Measurements from ENCODE around the gene LYRM9.

LYRM9 gene

DNA sequence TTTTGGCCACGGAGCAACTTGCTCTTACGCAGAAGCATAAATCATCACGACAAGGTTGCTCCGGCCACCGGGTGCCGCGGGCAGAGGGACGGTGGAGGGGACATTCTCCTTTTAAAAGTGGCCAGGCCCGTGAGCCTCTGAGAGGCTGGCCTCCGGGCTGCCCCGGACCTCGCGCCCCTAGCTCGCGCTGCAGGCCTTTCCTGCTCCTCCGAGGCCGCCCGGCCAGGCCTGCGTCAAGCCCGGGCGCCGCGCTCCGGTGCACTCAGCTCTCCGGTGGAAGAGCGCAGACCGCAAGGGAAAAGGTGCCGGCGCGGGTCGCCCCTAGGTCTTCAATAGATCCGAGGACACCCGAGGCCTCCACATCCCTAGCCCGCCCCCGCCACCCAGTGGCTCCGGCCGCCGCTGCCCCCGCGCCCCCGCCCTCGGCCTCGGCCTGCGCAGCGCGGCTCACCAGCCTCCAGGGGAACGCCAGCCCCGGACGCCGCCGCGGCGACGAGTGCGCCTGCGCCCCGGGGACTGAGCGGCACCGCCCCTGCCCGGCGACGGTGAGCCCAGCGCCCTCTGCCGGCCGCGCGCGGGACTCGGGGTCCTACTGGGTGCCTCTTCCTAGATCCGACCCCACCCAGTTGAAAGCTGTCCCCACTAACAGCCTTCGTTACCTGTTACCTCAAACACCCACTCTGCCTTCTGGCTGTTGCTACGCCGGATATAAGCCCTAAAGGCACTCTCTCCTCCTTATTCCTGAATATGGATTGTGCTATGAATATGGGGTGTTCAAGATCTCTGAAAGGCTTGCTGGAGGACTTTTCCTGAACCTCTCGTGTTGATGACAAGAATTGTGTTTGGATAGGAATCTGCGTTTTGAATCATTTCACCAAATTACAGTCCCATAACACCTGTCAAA lies at the start of gene LYRM9:
TSS of gene LYRM9 (minus strand) at position 500 of the 904 bp plus-strand sequence. CDS start 10,671 bp downstream, outside the sequence.
- peak within 1 kb of the TSS; percentile 83 for H3K4me3 ChIP-seq (ENCODE audit: low read length)
- H3K4me1 ChIP-seq (ENCODE audit: control insufficient read depth, insufficient read depth, low read length) = no peaks in the 10 kb centered on the region
- peak within 1 kb of the TSS; percentile 74 for H3K9ac ChIP-seq (ENCODE audit: low read length)
- H3K27ac ChIP-seq (ENCODE audit: low read depth, low read length) = peak within 1 kb of the TSS; percentile 82
- no peaks in the 10 kb centered on the region for H3K27me3 ChIP-seq (ENCODE audit: control insufficient read depth, insufficient read depth, low read length)
- no peaks in the 10 kb centered on the region for H3K36me3 ChIP-seq (ENCODE audit: control insufficient read depth, insufficient read depth, low read length)

DNA sequence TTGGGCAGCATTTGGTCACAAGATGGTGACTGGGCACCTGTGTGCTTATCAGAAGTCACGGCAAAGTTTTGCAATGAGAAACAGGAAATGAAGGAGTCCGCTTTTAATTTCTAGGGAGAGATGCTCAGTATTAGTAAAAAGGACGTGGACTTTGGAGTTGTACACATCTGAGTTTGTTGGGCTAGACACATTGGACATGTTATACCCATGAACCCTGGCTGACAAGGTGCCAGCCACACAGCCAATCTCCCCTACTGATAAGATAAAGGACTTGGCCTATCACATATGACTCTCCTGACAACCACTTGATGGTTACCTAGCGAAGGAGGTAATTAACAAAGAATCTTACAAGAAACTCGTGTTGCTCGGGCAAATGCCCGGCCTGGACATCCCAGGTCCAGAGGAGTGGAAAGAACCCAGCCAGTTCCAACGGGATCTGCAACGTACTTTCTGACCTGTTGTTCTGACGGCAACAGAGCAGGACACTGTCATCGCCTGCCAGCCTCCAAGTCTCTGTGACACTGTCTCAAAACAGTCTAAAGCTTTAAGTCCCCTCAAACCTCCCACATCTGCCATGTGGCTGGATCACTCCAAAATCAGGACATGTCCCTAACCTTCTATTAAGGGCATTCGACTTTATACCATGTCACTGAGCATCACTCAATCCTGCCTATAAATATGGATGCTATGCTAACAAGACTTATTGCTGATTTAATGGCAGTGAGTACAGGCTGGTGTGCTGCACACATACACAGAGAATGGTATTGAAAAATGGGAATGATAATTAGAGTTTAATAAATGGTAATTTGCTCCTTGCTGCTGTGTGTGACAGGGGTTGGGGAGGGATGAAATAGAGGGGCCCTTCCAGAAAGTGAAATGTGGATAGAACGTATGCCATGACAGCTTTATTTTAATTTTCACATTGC lies 47.6 kb upstream of the LYRM9 start:
- Histone ChIP-seq H3K4me1 (ENCODE audit: control insufficient read depth, insufficient read depth, low read length) (no peaks in the 10 kb centered on the region), H3K9ac (ENCODE audit: low read length) (no peak overlapping the region), H3K27ac (ENCODE audit: low read depth, low read length) (no peak overlapping the region), H3K4me3 (ENCODE audit: low read length) (no peak overlapping the region), H3K27me3 (ENCODE audit: control insufficient read depth, insufficient read depth, low read length) (no peaks in the 10 kb centered on the region), H3K36me3 (ENCODE audit: control insufficient read depth, insufficient read depth, low read length) (no peaks in the 10 kb centered on the region)

DNA sequence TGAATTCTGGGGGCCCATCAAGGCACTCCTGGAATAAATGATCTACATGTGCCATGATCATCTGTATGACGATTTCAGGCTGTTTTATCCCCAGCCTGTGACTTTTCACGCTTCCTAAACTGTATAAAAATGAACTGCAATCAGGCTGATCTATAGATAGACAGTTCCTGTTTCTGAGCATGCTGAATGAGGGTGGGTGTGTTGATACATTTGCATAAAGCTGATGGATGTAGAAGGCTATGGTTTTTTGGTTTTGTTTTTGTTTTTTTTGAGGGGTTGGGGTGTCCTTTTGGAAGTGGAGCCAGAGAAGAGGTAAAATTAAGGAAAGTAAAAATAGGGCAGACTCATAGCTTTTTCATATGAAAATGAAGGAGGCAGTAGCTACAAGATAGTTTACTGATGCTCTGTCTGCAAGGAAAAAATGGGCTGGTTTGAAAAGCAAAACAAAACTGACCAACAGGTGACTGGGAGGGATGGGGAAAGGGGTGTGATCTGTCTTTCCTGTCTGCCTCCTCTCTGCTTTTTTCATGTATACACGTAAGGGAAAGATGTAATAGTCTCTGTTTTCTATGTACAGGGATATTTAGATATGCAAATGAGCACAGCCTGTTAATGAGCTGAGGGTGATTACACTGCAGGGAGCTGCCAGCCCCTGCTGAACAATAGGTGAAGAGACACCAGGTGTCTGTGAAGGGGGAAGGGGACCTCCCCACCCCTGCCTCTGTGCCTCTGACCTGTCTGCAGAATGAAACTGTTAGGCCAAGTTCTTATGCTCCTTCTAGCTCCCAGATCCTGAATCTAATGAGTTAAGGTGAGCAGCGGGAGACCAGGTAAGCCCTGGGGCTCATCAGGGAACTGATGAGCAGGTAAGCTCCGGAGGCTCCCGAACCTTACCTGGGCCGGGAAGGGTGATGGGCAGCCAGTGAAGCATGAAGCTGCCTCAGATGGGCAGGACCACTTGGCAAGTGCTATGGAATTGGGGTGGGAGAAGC lies 46.6 kb upstream of the LYRM9 start:
- H3K9ac ChIP-seq (ENCODE audit: low read length) = no peak overlapping the region
- no peaks in the 10 kb centered on the region for H3K27me3 ChIP-seq (ENCODE audit: control insufficient read depth, insufficient read depth, low read length)
- H3K36me3 ChIP-seq (ENCODE audit: control insufficient read depth, insufficient read depth, low read length) = no peaks in the 10 kb centered on the region
- H3K27ac ChIP-seq (ENCODE audit: low read depth, low read length) = no peak overlapping the region
- no peaks in the 10 kb centered on the region for H3K4me1 ChIP-seq (ENCODE audit: control insufficient read depth, insufficient read depth, low read length)
- H3K4me3 ChIP-seq (ENCODE audit: low read length) = no peak overlapping the region

DNA sequence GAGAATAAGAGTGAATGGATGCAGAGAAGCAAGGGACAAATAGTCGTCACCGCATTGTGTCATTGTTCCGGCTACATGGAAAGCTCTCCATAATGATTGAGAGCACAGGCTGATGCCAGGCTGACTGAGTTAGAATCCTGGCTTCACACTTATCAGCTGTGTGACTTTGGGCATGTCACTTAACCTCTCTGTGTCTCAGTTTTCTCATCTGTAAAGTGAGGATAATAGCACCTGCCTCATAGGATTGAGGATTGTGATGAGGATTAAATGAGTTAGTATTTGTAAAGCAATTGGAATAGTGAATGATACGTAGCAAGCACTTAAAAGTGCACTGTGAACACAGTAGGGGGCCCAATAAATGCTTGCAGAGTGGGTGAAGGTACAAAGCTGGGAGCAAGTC lies 45.7 kb upstream of the LYRM9 start:
- Histone ChIP-seq H3K27ac (ENCODE audit: low read depth, low read length) (no peak overlapping the region), H3K9ac (ENCODE audit: low read length) (no peak overlapping the region), H3K27me3 (ENCODE audit: control insufficient read depth, insufficient read depth, low read length) (no peaks in the 10 kb centered on the region), H3K36me3 (ENCODE audit: control insufficient read depth, insufficient read depth, low read length) (no peaks in the 10 kb centered on the region), H3K4me1 (ENCODE audit: control insufficient read depth, insufficient read depth, low read length) (no peaks in the 10 kb centered on the region), H3K4me3 (ENCODE audit: low read length) (no peak overlapping the region)

DNA sequence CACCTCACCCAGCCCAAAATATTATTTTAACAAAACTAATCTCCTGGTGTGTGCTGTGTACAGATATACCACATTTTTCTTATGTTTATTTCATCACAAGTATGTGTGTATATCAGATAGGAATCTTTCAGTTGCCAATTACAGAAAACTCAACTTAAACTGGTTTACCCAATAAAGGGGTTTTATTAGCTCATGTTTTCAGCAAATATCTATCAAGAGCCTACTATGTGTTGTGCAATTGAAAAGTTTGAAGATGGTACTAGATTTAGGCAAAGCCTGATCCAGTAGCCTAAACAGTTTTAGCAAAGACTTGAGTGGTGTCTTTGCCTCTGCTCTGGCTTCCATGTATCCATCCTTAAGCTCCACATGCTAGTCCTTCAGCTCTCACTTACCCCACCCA lies 45.1 kb upstream of the LYRM9 start:
- no peak overlapping the region for H3K4me3 ChIP-seq (ENCODE audit: low read length)
- no peak overlapping the region for H3K9ac ChIP-seq (ENCODE audit: low read length)
- no peaks in the 10 kb centered on the region for H3K27me3 ChIP-seq (ENCODE audit: control insufficient read depth, insufficient read depth, low read length)
- no peak overlapping the region for H3K27ac ChIP-seq (ENCODE audit: low read depth, low read length)
- no peaks in the 10 kb centered on the region for H3K4me1 ChIP-seq (ENCODE audit: control insufficient read depth, insufficient read depth, low read length)
- H3K36me3 ChIP-seq (ENCODE audit: control insufficient read depth, insufficient read depth, low read length) = no peaks in the 10 kb centered on the region

DNA sequence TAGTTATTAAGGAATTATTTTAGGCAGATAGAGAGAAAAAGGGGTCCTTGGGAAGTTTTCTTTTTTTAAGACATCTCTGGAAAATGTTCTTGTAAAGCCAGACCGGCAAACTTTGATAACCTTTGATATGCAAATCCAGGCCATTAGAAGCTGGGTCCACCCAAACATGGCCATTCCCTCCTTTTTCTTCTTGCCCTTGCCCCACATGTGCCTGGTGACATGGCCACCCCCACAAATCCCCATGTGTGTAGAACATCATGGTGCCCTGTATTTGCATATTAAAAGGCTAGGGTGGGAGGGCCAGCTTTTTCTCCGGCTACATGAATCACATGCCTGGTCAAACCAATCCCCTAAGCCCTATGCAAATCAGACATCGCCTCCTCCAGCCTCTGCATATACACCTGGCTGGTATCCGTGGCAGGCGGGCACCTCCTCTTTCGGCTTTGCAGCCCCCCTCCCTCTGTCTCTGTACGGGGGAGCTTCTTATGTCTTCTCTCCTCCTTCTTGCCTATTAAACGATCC lies 43.9 kb upstream of the LYRM9 start:
- Histone ChIP-seq H3K27me3 (ENCODE audit: control insufficient read depth, insufficient read depth, low read length) (no peaks in the 10 kb centered on the region), H3K27ac (ENCODE audit: low read depth, low read length) (no peak overlapping the region), H3K9ac (ENCODE audit: low read length) (no peak overlapping the region), H3K36me3 (ENCODE audit: control insufficient read depth, insufficient read depth, low read length) (no peaks in the 10 kb centered on the region), H3K4me1 (ENCODE audit: control insufficient read depth, insufficient read depth, low read length) (no peaks in the 10 kb centered on the region), H3K4me3 (ENCODE audit: low read length) (no peak overlapping the region)

DNA sequence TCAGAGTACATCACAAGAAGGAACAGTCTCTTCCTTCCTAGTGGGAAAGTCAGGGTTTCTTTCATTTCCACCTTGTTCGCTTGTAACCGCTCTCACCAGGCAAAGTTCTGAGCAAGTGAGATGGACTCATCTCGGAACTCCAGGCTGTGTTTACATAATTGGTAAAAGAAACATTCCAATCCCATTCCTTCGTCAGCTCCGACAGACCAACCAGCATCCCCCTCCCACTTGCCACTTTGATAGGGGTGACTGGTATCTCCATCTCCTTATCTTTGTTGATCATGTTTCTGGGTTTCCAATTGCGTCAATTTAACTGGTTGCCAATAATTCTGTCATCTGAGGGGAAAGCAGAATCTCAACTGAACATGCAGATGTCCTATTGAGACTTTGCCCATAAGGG lies 36.8 kb upstream of the LYRM9 start:
- H3K9ac ChIP-seq (ENCODE audit: low read length) = no peak overlapping the region
- no peaks in the 10 kb centered on the region for H3K36me3 ChIP-seq (ENCODE audit: control insufficient read depth, insufficient read depth, low read length)
- H3K4me3 ChIP-seq (ENCODE audit: low read length) = no peak overlapping the region
- H3K27ac ChIP-seq (ENCODE audit: low read depth, low read length) = no peak overlapping the region
- peaks cover 3% of the 10 kb centered on the region for H3K27me3 ChIP-seq (ENCODE audit: control insufficient read depth, insufficient read depth, low read length)
- no peaks in the 10 kb centered on the region for H3K4me1 ChIP-seq (ENCODE audit: control insufficient read depth, insufficient read depth, low read length)

DNA sequence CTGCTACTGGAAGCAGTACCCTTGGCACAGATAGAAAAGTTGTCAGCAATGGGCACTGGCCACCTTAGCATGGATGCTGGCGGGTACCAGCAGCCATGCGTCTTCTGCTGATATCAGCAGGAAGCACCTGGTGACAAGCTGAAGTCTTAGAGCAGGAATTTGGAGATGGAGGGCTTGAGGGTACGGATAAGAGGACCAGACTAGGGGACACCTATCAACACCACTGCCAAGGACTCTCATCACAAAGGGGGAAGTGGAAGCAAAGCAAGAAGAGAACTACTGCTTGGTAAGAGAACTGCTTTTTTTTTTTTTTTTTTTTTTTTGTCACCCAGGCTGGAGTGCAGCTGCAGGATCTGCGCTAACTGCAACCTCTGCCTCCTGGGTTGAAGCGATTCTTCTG lies 35.4 kb upstream of the LYRM9 start:
- Histone ChIP-seq H3K9ac (ENCODE audit: low read length) (no peak overlapping the region), H3K4me1 (ENCODE audit: control insufficient read depth, insufficient read depth, low read length) (no peaks in the 10 kb centered on the region), H3K27me3 (ENCODE audit: control insufficient read depth, insufficient read depth, low read length) (peaks cover 3% of the 10 kb centered on the region), H3K27ac (ENCODE audit: low read depth, low read length) (no peak overlapping the region), H3K4me3 (ENCODE audit: low read length) (no peak overlapping the region), H3K36me3 (ENCODE audit: control insufficient read depth, insufficient read depth, low read length) (no peaks in the 10 kb centered on the region)

DNA sequence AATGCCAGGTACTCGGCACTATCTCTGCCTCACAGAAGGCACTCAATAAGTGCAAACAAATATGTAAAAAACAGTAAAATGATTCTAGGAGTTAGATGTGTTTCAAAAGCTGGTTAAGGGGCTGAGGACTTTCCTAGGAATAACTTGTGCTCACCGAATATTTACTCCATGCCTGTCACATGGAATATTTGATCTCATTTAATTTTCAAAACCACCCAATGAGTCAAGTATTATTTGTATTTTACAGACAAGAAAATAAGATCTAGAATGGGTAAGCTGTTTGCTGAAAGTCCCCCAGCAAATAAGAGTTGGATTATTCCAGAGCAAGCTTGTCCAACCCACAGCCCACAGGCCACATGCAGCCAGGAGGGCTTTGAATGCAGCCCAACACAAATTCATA lies 34.6 kb upstream of the LYRM9 start:
- H3K9ac ChIP-seq (ENCODE audit: low read length) = no peak overlapping the region
- H3K4me1 ChIP-seq (ENCODE audit: control insufficient read depth, insufficient read depth, low read length) = no peaks in the 10 kb centered on the region
- H3K36me3 ChIP-seq (ENCODE audit: control insufficient read depth, insufficient read depth, low read length) = no peaks in the 10 kb centered on the region
- no peak overlapping the region for H3K27ac ChIP-seq (ENCODE audit: low read depth, low read length)
- no peak overlapping the region for H3K4me3 ChIP-seq (ENCODE audit: low read length)
- H3K27me3 ChIP-seq (ENCODE audit: control insufficient read depth, insufficient read depth, low read length) = peaks cover 3% of the 10 kb centered on the region

DNA sequence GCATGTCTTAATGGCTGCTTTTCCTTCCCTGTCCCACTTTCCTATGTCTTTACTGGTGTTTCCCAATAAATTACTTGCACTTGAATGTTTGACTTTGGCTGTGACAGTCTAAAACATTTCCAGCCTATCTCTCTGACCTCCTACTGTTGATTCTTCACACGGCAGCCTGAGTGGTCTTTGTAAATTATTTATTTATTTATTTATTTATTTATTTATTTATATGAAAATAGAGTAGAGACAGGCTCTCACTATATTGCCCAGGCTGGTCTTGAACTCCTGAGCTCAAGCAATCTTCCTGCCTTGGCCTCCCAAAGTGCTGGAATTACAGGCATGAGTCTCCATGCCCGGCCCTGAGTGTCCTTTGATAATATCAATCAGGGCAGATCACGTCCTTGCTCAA lies 28.4 kb upstream of the LYRM9 start:
- no peak overlapping the region for H3K27ac ChIP-seq (ENCODE audit: low read depth, low read length)
- H3K27me3 ChIP-seq (ENCODE audit: control insufficient read depth, insufficient read depth, low read length) = no peaks in the 10 kb centered on the region
- H3K9ac ChIP-seq (ENCODE audit: low read length) = no peak overlapping the region
- no peaks in the 10 kb centered on the region for H3K4me1 ChIP-seq (ENCODE audit: control insufficient read depth, insufficient read depth, low read length)
- H3K4me3 ChIP-seq (ENCODE audit: low read length) = no peak overlapping the region
- no peaks in the 10 kb centered on the region for H3K36me3 ChIP-seq (ENCODE audit: control insufficient read depth, insufficient read depth, low read length)

DNA sequence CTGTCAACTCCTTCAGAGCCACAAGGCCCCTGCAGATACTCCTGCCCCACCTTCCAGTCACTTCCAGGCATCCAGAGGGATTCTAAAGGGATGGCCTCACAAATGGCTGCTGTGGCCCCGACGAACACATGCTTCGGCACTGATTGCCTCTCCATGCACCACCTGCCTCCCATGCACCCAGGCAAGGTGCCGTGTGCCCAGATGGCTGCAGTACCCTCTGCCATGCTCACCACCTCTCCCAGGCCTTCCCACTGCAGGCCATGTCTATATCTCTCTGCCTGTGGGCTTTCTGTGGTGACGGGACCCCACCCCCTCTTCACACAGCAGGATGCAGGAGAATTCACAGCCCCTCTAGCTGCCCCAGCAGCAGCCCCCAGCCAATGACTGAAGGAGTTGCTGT lies 27.9 kb upstream of the LYRM9 start:
- no peak overlapping the region for H3K27ac ChIP-seq (ENCODE audit: low read depth, low read length)
- no peaks in the 10 kb centered on the region for H3K4me1 ChIP-seq (ENCODE audit: control insufficient read depth, insufficient read depth, low read length)
- no peak overlapping the region for H3K4me3 ChIP-seq (ENCODE audit: low read length)
- H3K9ac ChIP-seq (ENCODE audit: low read length) = no peak overlapping the region
- H3K36me3 ChIP-seq (ENCODE audit: control insufficient read depth, insufficient read depth, low read length) = no peaks in the 10 kb centered on the region
- H3K27me3 ChIP-seq (ENCODE audit: control insufficient read depth, insufficient read depth, low read length) = no peaks in the 10 kb centered on the region

Data from rectal smooth muscle tissue (tissue), 1 donor.